Measurements from ENCODE around the gene NCKAP5L. TPM values are rescaled to one million over a fixed set of nuclear protein-coding genes. Genes with fewer than 3 reads are reported as not detected.

The NCKAP5L gene
- total RNA-seq, 1 donor from 2014 or later: 3.8 TPM

- Mint-ChIP-seq H3K27me3 (ENCODE audit: insufficient read depth) (peaks cover 3% of the 10 kb centered on the region), H3K4me1 (ENCODE audit: low read depth) (peaks cover 46% of the 10 kb centered on the region), H3K27ac (no peak overlapping the region), H3K9me3 (no peaks in the 10 kb centered on the region), H3K36me3 (ENCODE audit: low read depth) (peaks cover 43% of the 10 kb centered on the region), H3K4me3 (no peak overlapping the region)
- intact Hi-C loops (cut with micrococcal nuclease): no loop called here
- DNase-seq (ENCODE audit: low spot score): no peak
These were observed 62.1 kb downstream of the NCKAP5L start for GRCh38 chr12:49766115-49766455.

DNA sequence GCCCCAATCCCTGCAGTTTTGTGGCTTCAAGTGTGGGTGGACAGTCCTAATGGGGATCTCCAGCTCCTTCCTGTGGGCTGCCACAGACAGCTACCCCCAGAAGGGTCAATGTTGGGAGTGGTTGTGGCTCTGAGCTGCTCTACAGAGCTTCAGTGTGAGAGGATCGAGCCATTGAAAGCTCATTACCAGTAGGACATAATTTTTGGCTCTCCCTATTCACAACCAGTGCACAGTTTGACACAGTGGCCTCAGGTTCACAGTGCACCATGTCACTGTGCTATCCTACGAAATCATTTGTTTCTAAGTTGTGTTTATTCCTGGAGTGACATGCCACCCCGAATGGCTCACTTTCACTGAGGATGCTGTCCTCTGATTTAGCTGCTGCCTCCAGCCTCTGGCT lies 64.1 kb downstream of the NCKAP5L start:
- intact Hi-C loops (cut with micrococcal nuclease): loop anchor here (5.0 kb wide), 1 partner anchor 127 kb away; no protein-coding TSS in a partner anchor

GRCh38 chr12:49763006-49763591 lies 65.1 kb downstream of the NCKAP5L start:
- H3K4me3 Mint-ChIP-seq: peak overlapping the region; percentile 61
- H3K36me3 Mint-ChIP-seq (ENCODE audit: low read depth): peaks cover 56% of the 10 kb centered on the region
- H3K27ac Mint-ChIP-seq: peak overlapping the region; percentile 75
- peaks cover 3% of the 10 kb centered on the region for H3K27me3 Mint-ChIP-seq (ENCODE audit: insufficient read depth)
- H3K9me3 Mint-ChIP-seq: no peaks in the 10 kb centered on the region
- peaks cover 49% of the 10 kb centered on the region for H3K4me1 Mint-ChIP-seq (ENCODE audit: low read depth)
- DNase-seq (ENCODE audit: low spot score): peak; percentile 61
- intact Hi-C loops (cut with micrococcal nuclease): loop anchor here (1.0 to 5.0 kb wide), 3 partner anchors 9 to 126 kb away; no protein-coding TSS in a partner anchor

More for the DNA sequence above, 64.1 kb downstream of the NCKAP5L start:
- Mint-ChIP-seq H3K27me3 (ENCODE audit: insufficient read depth) (peaks cover 3% of the 10 kb centered on the region), H3K27ac (peak overlapping the region; percentile 75), H3K4me3 (peak overlapping the region; percentile 6), H3K36me3 (ENCODE audit: low read depth) (peaks cover 47% of the 10 kb centered on the region), H3K4me1 (ENCODE audit: low read depth) (peaks cover 49% of the 10 kb centered on the region), H3K9me3 (no peaks in the 10 kb centered on the region)
- no peak for DNase-seq (ENCODE audit: low spot score)

DNA sequence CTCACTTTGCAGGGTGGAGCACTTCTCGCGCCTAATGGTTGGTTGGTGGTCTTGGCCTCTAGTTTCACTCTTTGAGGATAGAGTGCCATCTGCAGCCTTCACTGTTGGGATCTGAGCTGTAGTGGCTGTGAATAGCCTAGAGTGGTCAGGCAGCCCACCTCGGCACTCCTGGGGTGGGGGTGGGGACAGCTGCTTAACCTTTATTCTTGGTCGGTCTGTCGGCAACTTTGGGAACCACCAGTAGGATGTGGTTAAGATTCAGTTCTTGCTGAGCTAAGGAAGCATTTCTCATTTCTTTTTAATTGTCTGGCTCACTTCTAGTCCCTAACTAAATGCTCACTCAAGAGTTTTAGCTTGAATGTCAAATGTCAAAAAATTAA lies 65.8 kb downstream of the NCKAP5L start:
- Mint-ChIP-seq H3K27ac (peak overlapping the region; percentile 75), H3K4me1 (ENCODE audit: low read depth) (peaks cover 49% of the 10 kb centered on the region), H3K27me3 (ENCODE audit: insufficient read depth) (peaks cover 3% of the 10 kb centered on the region), H3K9me3 (no peaks in the 10 kb centered on the region), H3K4me3 (peak overlapping the region; percentile 61), H3K36me3 (ENCODE audit: low read depth) (peaks cover 63% of the 10 kb centered on the region)
- intact Hi-C loops (cut with micrococcal nuclease): loop anchor here (1.0 to 5.0 kb wide), 4 partner anchors 12 to 125 kb away; partner anchors contain the start of gene TMBIM6
- no peak for DNase-seq (ENCODE audit: low spot score)

- H3K27me3 Mint-ChIP-seq (ENCODE audit: insufficient read depth): peaks cover 3% of the 10 kb centered on the region
- no peak for DNase-seq (ENCODE audit: low spot score)
- H3K9me3 Mint-ChIP-seq: no peaks in the 10 kb centered on the region
- peak overlapping the region; percentile 75 for H3K27ac Mint-ChIP-seq
- H3K36me3 Mint-ChIP-seq (ENCODE audit: low read depth): peaks cover 65% of the 10 kb centered on the region
- intact Hi-C loops (cut with micrococcal nuclease): loop anchor here (1.0 to 5.0 kb wide), 4 partner anchors 12 to 125 kb away; partner anchors contain the start of gene TMBIM6
- H3K4me1 Mint-ChIP-seq (ENCODE audit: low read depth): peaks cover 48% of the 10 kb centered on the region
- H3K4me3 Mint-ChIP-seq: peak overlapping the region; percentile 50
These were observed 66.3 kb downstream of the NCKAP5L start for GRCh38 chr12:49761677-49762467.

DNA sequence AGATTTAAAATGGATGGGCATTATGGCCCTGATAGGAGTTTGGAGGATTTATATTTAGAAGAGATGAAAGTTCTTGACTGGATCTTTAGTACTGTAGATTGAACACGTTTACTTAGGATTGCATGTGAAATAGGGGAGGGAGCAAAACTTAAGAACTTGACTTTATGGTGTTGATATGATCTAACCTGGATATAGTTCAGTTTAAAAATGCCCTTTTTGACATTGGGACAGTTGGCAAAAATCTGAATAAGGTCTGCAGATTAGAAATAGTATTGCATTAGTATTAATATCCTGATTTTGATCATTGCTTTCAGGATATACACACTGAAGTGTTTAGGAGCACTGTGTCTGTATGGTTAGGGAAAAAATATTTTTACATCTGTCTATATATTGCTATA lies 77.2 kb downstream of the NCKAP5L start:
- H3K4me3 Mint-ChIP-seq: peak overlapping the region; percentile 40
- peaks cover 67% of the 10 kb centered on the region for H3K4me1 Mint-ChIP-seq (ENCODE audit: low read depth)
- H3K27ac Mint-ChIP-seq: peak overlapping the region; percentile 85
- DNase-seq (ENCODE audit: low spot score): no peak
- H3K36me3 Mint-ChIP-seq (ENCODE audit: low read depth): peaks cover 50% of the 10 kb centered on the region
- intact Hi-C loops (cut with micrococcal nuclease): loop anchor here (1.0 to 5.0 kb wide), 5 partner anchors 10 to 125 kb away; partner anchors contain the start of gene TMBIM6
- H3K9me3 Mint-ChIP-seq: no peaks in the 10 kb centered on the region
- H3K27me3 Mint-ChIP-seq (ENCODE audit: insufficient read depth): no peaks in the 10 kb centered on the region

- peak; percentile 20 for DNase-seq (ENCODE audit: low spot score)
- intact Hi-C loops (cut with micrococcal nuclease): loop anchor here (1.0 to 5.0 kb wide), 5 partner anchors 9 to 124 kb away; partner anchors contain the start of gene TMBIM6
- H3K27ac Mint-ChIP-seq: peak overlapping the region; percentile 85
- H3K36me3 Mint-ChIP-seq (ENCODE audit: low read depth): peaks cover 44% of the 10 kb centered on the region
- H3K4me1 Mint-ChIP-seq (ENCODE audit: low read depth): peaks cover 64% of the 10 kb centered on the region
- H3K9me3 Mint-ChIP-seq: no peaks in the 10 kb centered on the region
- H3K4me3 Mint-ChIP-seq: peak overlapping the region; percentile 40
- H3K27me3 Mint-ChIP-seq (ENCODE audit: insufficient read depth): no peaks in the 10 kb centered on the region
These were observed 77.9 kb downstream of the NCKAP5L start for GRCh38 chr12:49750027-49750995.

GRCh38 chr12:49748800-49749199 lies 79.4 kb downstream of the NCKAP5L start:
- Mint-ChIP-seq H3K36me3 (ENCODE audit: low read depth) (peaks cover 45% of the 10 kb centered on the region), H3K27ac (peak overlapping the region; percentile 85), H3K4me3 (peak overlapping the region; percentile 40), H3K9me3 (no peaks in the 10 kb centered on the region), H3K27me3 (ENCODE audit: insufficient read depth) (no peaks in the 10 kb centered on the region), H3K4me1 (ENCODE audit: low read depth) (peaks cover 70% of the 10 kb centered on the region)
- intact Hi-C loops (cut with micrococcal nuclease): no loop called here
- no peak for DNase-seq (ENCODE audit: low spot score)

- Mint-ChIP-seq H3K4me3 (peak overlapping the region; percentile 58), H3K27me3 (ENCODE audit: insufficient read depth) (no peaks in the 10 kb centered on the region), H3K4me1 (ENCODE audit: low read depth) (peaks cover 70% of the 10 kb centered on the region), H3K9me3 (no peaks in the 10 kb centered on the region), H3K27ac (peak overlapping the region; percentile 85), H3K36me3 (ENCODE audit: low read depth) (peaks cover 45% of the 10 kb centered on the region)
- no peak for DNase-seq (ENCODE audit: low spot score)
- intact Hi-C loops (cut with micrococcal nuclease): no loop called here
These were observed 79.9 kb downstream of the NCKAP5L start for GRCh38 chr12:49748306-49748705.

GRCh38 chr12:49744363-49744885 lies 83.8 kb downstream of the NCKAP5L start:
- Mint-ChIP-seq H3K4me1 (ENCODE audit: low read depth) (peaks cover 50% of the 10 kb centered on the region), H3K9me3 (no peaks in the 10 kb centered on the region)
- intact Hi-C loops (cut with micrococcal nuclease): loop anchor here (5.0 kb wide), 1 partner anchor 377 kb away; the partner anchor contains the start of gene SPATS2

DNA sequence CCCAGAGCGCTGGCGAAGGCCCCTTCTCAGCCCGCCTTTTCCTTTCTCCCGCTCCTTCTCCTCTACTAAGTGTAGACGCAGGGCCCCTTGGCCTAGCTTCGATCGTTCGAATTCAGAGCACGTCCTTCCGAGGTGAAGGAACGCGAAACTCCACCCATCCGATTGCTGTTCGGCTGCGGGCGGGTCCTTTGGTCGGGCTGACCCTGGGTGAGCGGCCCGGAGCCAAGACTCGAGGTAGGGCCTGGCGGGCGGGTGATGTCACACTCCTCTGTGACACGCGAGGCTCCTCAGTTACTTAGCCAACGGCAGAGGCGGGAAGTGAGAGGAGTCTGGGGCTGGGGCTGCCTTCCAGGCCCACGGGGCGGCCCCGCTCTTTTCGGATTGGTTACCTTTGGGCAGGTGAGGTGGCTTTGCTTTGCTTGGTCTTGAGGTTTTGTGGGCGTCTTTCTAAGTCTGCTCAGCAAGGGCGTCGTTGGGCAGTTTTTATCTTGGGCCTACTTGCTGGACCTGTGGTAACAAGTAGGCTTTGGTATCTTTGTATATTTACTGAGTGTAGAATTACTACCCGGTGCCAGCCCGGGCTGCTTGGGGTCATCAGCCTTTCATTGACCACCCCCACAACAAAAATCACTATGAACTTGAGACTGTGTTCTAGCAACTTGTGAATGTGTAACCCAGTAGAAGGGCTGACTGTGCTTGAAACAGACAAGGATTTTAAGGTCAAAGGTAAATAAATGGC lies 86.2 kb downstream of the NCKAP5L start:
- Mint-ChIP-seq H3K36me3 (ENCODE audit: low read depth) (peaks cover 23% of the 10 kb centered on the region), H3K27ac (peak overlapping the region; percentile 94), H3K4me1 (ENCODE audit: low read depth) (peaks cover 30% of the 10 kb centered on the region), H3K4me3 (peak overlapping the region; percentile 86), H3K9me3 (no peaks in the 10 kb centered on the region), H3K27me3 (ENCODE audit: insufficient read depth) (peaks cover 3% of the 10 kb centered on the region)
- DNase-seq (ENCODE audit: low spot score): peak; percentile 84
- intact Hi-C loops (cut with micrococcal nuclease): loop anchor here (1.0 to 5.0 kb wide), 14 partner anchors 8 to 611 kb away; partner anchors contain the start of genes BCDIN3D, FMNL3, MCRS1 and NCKAP5L

More at GRCh38 chr12:49744363-49744885, 83.8 kb downstream of the NCKAP5L start:
- peaks cover 2% of the 10 kb centered on the region for H3K27me3 Mint-ChIP-seq (ENCODE audit: insufficient read depth)
- peaks cover 34% of the 10 kb centered on the region for H3K36me3 Mint-ChIP-seq (ENCODE audit: low read depth)
- H3K4me3 Mint-ChIP-seq: peak overlapping the region; percentile 41
- peak overlapping the region; percentile 64 for H3K27ac Mint-ChIP-seq
- no peak for DNase-seq (ENCODE audit: low spot score)
